NCI-H1930 (cell line): Measurements from ENCODE around the gene PRKCZ.
"Not testable (repeated sequence)": the region's sequence is repeated elsewhere in the genome, so short reads cannot be mapped to it uniquely, and the experiment has no call there.

Experiments
- DNase-seq, 2 experiments: peaks; one replicate each; lab custom pipeline; 2025; lab: John Stamatoyannopoulos, UW

The PRKCZ gene

GRCh38 chr1:2134621-2135307, 84.6 kb downstream of the PRKCZ start:
- DNase-seq, result no peak

- no peak for DNase-seq
These were observed 85.2 kb downstream of the PRKCZ start for GRCh38 chr1:2135441-2135841.

GRCh38 chr1:2135941-2136340, 85.7 kb downstream of the PRKCZ start:
- DNase-seq, result no peak

GRCh38 chr1:2136386-2137235, 86.4 kb downstream of the PRKCZ start:
- no peak for DNase-seq

GRCh38 chr1:2137257-2138121, 87.3 kb downstream of the PRKCZ start:
- no peak for DNase-seq

GRCh38 chr1:2139156-2139555, 88.9 kb downstream of the PRKCZ start:
- DNase-seq, result not testable (repeated sequence)

GRCh38 chr1:2141025-2141424, 90.8 kb downstream of the PRKCZ start:
- no peak for DNase-seq

- no peak for DNase-seq
These were observed 93.7 kb downstream of the PRKCZ start for GRCh38 chr1:2143814-2144500.

- no peak for DNase-seq
These were observed 94.4 kb downstream of the PRKCZ start for GRCh38 chr1:2144501-2145090.

- no peak for DNase-seq
These were observed 96.0 kb downstream of the PRKCZ start for GRCh38 chr1:2145946-2146835.

- DNase-seq, result no peak
These were observed 96.8 kb downstream of the PRKCZ start for GRCh38 chr1:2146836-2147517.

- DNase-seq, result not testable (repeated sequence)
These were observed 97.7 kb downstream of the PRKCZ start for GRCh38 chr1:2147869-2148268.

- DNase-seq, result no peak
These were observed 98.5 kb downstream of the PRKCZ start for GRCh38 chr1:2148691-2149090.

GRCh38 chr1:2150801-2151200, 100.6 kb downstream of the PRKCZ start:
- no peak for DNase-seq

GRCh38 chr1:2151252-2151651, 101.0 kb downstream of the PRKCZ start:
- DNase-seq, result no peak

GRCh38 chr1:2151911-2152310, 101.7 kb downstream of the PRKCZ start:
- no peak for DNase-seq

- DNase-seq, result no peak
These were observed 102.7 kb downstream of the PRKCZ start for GRCh38 chr1:2152954-2153353.

- no peak for DNase-seq
These were observed 103.8 kb downstream of the PRKCZ start for GRCh38 chr1:2154022-2154421.

- DNase-seq, result no peak
These were observed 105.0 kb downstream of the PRKCZ start for GRCh38 chr1:2155147-2155598.

GRCh38 chr1:2155788-2156187, 105.6 kb downstream of the PRKCZ start:
- no peak for DNase-seq
